ENCODE measurements around the gene TBC1D1.

Gene TBC1D1

GRCh38 chr4:38123555-38123954 is 232.7 kb downstream of the TBC1D1 start:
- in situ Hi-C loops (cut with MboI; ENCODE audit: low pct_unique_long_range_greater_than_20kb, low sequenced_read_pairs) = no loop called here
- no peak for DNase-seq

- in situ Hi-C loops (cut with MboI; ENCODE audit: low pct_unique_long_range_greater_than_20kb, low sequenced_read_pairs) = no loop called here
- DNase-seq = no peak
Observed at GRCh38 chr4:38124961-38125360, 234.1 kb downstream of the TBC1D1 start.

- in situ Hi-C loops (cut with MboI; ENCODE audit: low pct_unique_long_range_greater_than_20kb, low sequenced_read_pairs) = no loop called here
- DNase-seq = no peak
Observed at GRCh38 chr4:38125816-38126215, 234.9 kb downstream of the TBC1D1 start.

GRCh38 chr4:38128478-38129459 is 237.9 kb downstream of the TBC1D1 start:
- in situ Hi-C loops (cut with MboI; ENCODE audit: low pct_unique_long_range_greater_than_20kb, low sequenced_read_pairs) = no loop called here
- peak; percentile 5 for DNase-seq

- DNase-seq = no peak
- in situ Hi-C loops (cut with MboI; ENCODE audit: low pct_unique_long_range_greater_than_20kb, low sequenced_read_pairs) = no loop called here
Observed at GRCh38 chr4:38129460-38130227, 238.8 kb downstream of the TBC1D1 start.

GRCh38 chr4:38130884-38131283 is 240.0 kb downstream of the TBC1D1 start:
- in situ Hi-C loops (cut with MboI; ENCODE audit: low pct_unique_long_range_greater_than_20kb, low sequenced_read_pairs) = no loop called here
- no peak for DNase-seq

GRCh38 chr4:38131371-38132091 is 240.6 kb downstream of the TBC1D1 start:
- DNase-seq = no peak
- in situ Hi-C loops (cut with MboI; ENCODE audit: low pct_unique_long_range_greater_than_20kb, low sequenced_read_pairs) = no loop called here

- in situ Hi-C loops (cut with MboI; ENCODE audit: low pct_unique_long_range_greater_than_20kb, low sequenced_read_pairs) = no loop called here
- no peak for DNase-seq
Observed at GRCh38 chr4:38132107-38132673, 241.3 kb downstream of the TBC1D1 start.

GRCh38 chr4:38132843-38133662 is 242.2 kb downstream of the TBC1D1 start:
- in situ Hi-C loops (cut with MboI; ENCODE audit: low pct_unique_long_range_greater_than_20kb, low sequenced_read_pairs) = no loop called here
- DNase-seq = no peak

- in situ Hi-C loops (cut with MboI; ENCODE audit: low pct_unique_long_range_greater_than_20kb, low sequenced_read_pairs) = no loop called here
- DNase-seq = no peak
Observed at GRCh38 chr4:38133711-38134480, 243.0 kb downstream of the TBC1D1 start.

GRCh38 chr4:38135201-38135600 is 244.3 kb downstream of the TBC1D1 start:
- DNase-seq = no peak
- in situ Hi-C loops (cut with MboI; ENCODE audit: low pct_unique_long_range_greater_than_20kb, low sequenced_read_pairs) = no loop called here

- in situ Hi-C loops (cut with MboI; ENCODE audit: low pct_unique_long_range_greater_than_20kb, low sequenced_read_pairs) = no loop called here
- no peak for DNase-seq
Observed at GRCh38 chr4:38136604-38137003, 245.7 kb downstream of the TBC1D1 start.

- in situ Hi-C loops (cut with MboI; ENCODE audit: low pct_unique_long_range_greater_than_20kb, low sequenced_read_pairs) = no loop called here
- no peak for DNase-seq
Observed at GRCh38 chr4:38137080-38137479, 246.2 kb downstream of the TBC1D1 start.

GRCh38 chr4:38138363-38138762 is 247.5 kb downstream of the TBC1D1 start:
- no peak for DNase-seq
- in situ Hi-C loops (cut with MboI; ENCODE audit: low pct_unique_long_range_greater_than_20kb, low sequenced_read_pairs) = no loop called here

GRCh38 chr4:38139187-38139586 is 248.3 kb downstream of the TBC1D1 start:
- no peak for DNase-seq
- in situ Hi-C loops (cut with MboI; ENCODE audit: low pct_unique_long_range_greater_than_20kb, low sequenced_read_pairs) = no loop called here

- in situ Hi-C loops (cut with MboI; ENCODE audit: low pct_unique_long_range_greater_than_20kb, low sequenced_read_pairs) = no loop called here
- DNase-seq = no peak
Observed at GRCh38 chr4:38140643-38141203, 249.8 kb downstream of the TBC1D1 start.

- no peak for DNase-seq
- in situ Hi-C loops (cut with MboI; ENCODE audit: low pct_unique_long_range_greater_than_20kb, low sequenced_read_pairs) = no loop called here
Observed at GRCh38 chr4:38141808-38142500, 251.1 kb downstream of the TBC1D1 start.

All from KBM-7 (cell line).